ENCODE results near the gene SF3A1. TPM values are rescaled to one million over a fixed set of nuclear protein-coding genes. Genes with fewer than 3 reads are reported as not detected.
A peak's percentile ranks its signal among the peaks of the same experiment; 100 is the strongest.

Gene SF3A1
- total and polyA plus RNA-seq, 4 donors: 19.6 to 41.6 (median 23.9) TPM

GRCh38 chr22:30321461-30321860 is 35.2 kb downstream of the SF3A1 start (continued):
- TF ChIP-seq HNF4A (conservative IDR thresholded peaks at IDR 0.05) (no peak), HNF4G (IDR thresholded peaks at IDR 0.05) (no peak), JUND (IDR thresholded peaks at IDR 0.05) (no peak), FOXA2 (IDR thresholded peaks at IDR 0.05) (no peak)

GRCh38 chr22:30320021-30320556 is 36.6 kb downstream of the SF3A1 start:
- TF ChIP-seq, protein P1, sequence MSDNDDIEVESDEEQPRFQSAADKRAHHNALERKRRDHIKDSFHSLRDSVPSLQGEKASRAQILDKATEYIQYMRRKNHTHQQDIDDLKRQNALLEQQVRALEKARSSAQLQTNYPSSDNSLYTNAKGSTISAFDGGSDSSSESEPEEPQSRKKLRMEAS (IDR thresholded peaks at IDR 0.05): peak; percentile 8
- TF ChIP-seq HNF4A (conservative IDR thresholded peaks at IDR 0.05) (peak; percentile 72 to 85), HNF4G (IDR thresholded peaks at IDR 0.05) (no peak), SP1 (IDR thresholded peaks at IDR 0.05) (peak; percentile 32), YY1 (IDR thresholded peaks at IDR 0.05) (peak; percentile 49), CTCF (IDR thresholded peaks at IDR 0.05; ENCODE audit: low read depth, low read length, missing input control) (no peak), RXRA (IDR thresholded peaks at IDR 0.05) (peak; percentile 44 to 83)
- TF ChIP-seq, protein P2, sequence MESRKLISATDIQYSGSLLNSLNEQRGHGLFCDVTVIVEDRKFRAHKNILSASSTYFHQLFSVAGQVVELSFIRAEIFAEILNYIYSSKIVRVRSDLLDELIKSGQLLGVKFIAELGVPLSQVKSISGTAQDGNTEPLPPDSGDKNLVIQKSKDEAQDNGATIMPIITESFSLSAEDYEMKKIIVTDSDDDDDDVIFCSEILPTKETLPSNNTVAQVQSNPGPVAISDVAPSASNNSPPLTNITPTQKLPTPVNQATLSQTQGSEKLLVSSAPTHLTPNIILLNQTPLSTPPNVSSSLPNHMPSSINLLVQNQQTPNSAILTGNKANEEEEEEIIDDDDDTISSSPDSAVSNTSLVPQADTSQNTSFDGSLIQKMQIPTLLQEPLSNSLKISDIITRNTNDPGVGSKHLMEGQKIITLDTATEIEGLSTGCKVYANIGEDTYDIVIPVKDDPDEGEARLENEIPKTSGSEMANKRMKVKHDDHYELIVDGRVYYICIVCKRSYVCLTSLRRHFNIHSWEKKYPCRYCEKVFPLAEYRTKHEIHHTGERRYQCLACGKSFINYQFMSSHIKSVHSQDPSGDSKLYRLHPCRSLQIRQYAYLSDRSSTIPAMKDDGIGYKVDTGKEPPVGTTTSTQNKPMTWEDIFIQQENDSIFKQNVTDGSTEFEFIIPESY (IDR thresholded peaks at IDR 0.05): no peak
- Histone ChIP-seq H3K4me1 (ENCODE audit: control insufficient read depth in 4 of 4, insufficient read depth in 4 of 4, low read length in 3 of 4) (peaks cover 12 to 61% (median 41%) of the 10 kb centered on the region in 4 donors), H3K27me3 (ENCODE audit: control insufficient read depth in 4 of 4, insufficient read depth in 4 of 4, low read length in 3 of 4) (no peaks in the 10 kb centered on the region), H3K9ac (ENCODE audit: low read depth in 1 of 2, low read length in 2 of 2) (no peak overlapping the region), H3K27ac (ENCODE audit: low read depth in 1 of 2, low read length in 2 of 2) (peak overlapping the region in 1 of 2 donors; percentile 23), H3K4me3 (ENCODE audit: low read depth in 1 of 3, low read length in 3 of 3) (no peak overlapping the region), H3K36me3 (ENCODE audit: control insufficient read depth in 4 of 4, insufficient read depth in 3 of 4, low read depth in 1 of 4, low read length in 3 of 4) (peaks cover 0 to 2% (median 0%) of the 10 kb centered on the region in 4 donors), H3K9me3 (ENCODE audit: control insufficient read depth in 4 of 4, low read length in 3 of 4) (no peaks in the 10 kb centered on the region)
- no peak for DNase-seq (ENCODE audit: low spot score)
- 79% methylated on average over 3 of the region's 3 CpGs for WGBS

GRCh38 chr22:30318799-30319419 is 37.8 kb downstream of the SF3A1 start:
- no peak for TF ChIP-seq SP1 (IDR thresholded peaks at IDR 0.05)
- no peak for TF ChIP-seq RAD21 (IDR thresholded peaks at IDR 0.05)
- no peak for TF ChIP-seq REST (IDR thresholded peaks at IDR 0.05)
- TF ChIP-seq HNF4G (IDR thresholded peaks at IDR 0.05): no peak
- no peak for TF ChIP-seq NR2F2 (IDR thresholded peaks at IDR 0.05)
- TF ChIP-seq GABPA (IDR thresholded peaks at IDR 0.05 in 1 of 2, conservative IDR thresholded peaks at IDR 0.05 in 1 of 2): no peak
- TF ChIP-seq, protein P2 (IDR thresholded peaks at IDR 0.05): no peak
- no peak for TF ChIP-seq HNF4A (conservative IDR thresholded peaks at IDR 0.05)
- TF ChIP-seq ATF3 (IDR thresholded peaks at IDR 0.05): no peak
- no peak for TF ChIP-seq FOXA2 (IDR thresholded peaks at IDR 0.05)
- TF ChIP-seq, protein P1 (IDR thresholded peaks at IDR 0.05): no peak
- TF ChIP-seq EGR1 (IDR thresholded peaks at IDR 0.05; ENCODE audit: low read depth in 2 of 2): no peak
- H3K36me3 ChIP-seq (ENCODE audit: control insufficient read depth in 4 of 4, insufficient read depth in 3 of 4, low read depth in 1 of 4, low read length in 3 of 4): peaks cover 0 to 2% (median 0%) of the 10 kb centered on the region in 4 donors
- WGBS: 81% methylated on average over 7 of the region's 7 CpGs

More at GRCh38 chr22:30318799-30319419, 37.8 kb downstream of the SF3A1 start:
- Histone ChIP-seq H3K27ac (ENCODE audit: low read depth in 1 of 2, low read length in 2 of 2) (peak overlapping the region; percentile 1 to 75), H3K4me3 (ENCODE audit: low read depth in 1 of 3, low read length in 3 of 3) (no peak overlapping the region), H3K9ac (ENCODE audit: low read depth in 1 of 2, low read length in 2 of 2) (no peak overlapping the region), H3K9me3 (ENCODE audit: control insufficient read depth in 4 of 4, low read length in 3 of 4) (no peaks in the 10 kb centered on the region), H3K4me1 (ENCODE audit: control insufficient read depth in 4 of 4, insufficient read depth in 4 of 4, low read length in 3 of 4) (peaks cover 9 to 51% (median 30%) of the 10 kb centered on the region in 4 donors), H3K27me3 (ENCODE audit: control insufficient read depth in 4 of 4, insufficient read depth in 4 of 4, low read length in 3 of 4) (no peaks in the 10 kb centered on the region)
- DNase-seq (ENCODE audit: low spot score): no peak

Measured in liver (tissue), 9 donors.